ENCODE results near the gene CSMD2.

DNA sequence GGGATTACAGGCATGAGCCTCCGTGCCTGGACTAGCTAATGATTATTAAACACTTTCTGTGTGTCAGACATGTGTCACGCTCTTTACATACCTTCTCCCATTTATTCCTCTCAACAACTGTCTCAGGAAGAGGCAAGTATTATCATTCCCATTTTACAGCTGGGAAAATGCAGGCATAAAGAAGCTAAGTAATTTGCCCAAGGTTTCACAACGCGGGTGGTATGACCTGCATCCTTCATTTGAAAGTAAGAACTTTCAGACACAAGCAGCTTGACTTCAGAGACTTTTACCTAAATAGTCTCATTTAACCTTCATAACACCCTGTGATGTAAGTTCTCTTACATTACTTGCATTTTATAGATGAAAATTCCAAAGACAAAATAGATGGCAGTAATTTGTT lies 693.6 kb downstream of the CSMD2 start:
- TF ChIP-seq FOXM1 (IDR thresholded peaks at IDR 0.05; ENCODE audit: borderline replicate concordance), result no peak
- no peak for TF ChIP-seq LEF1 (IDR thresholded peaks at IDR 0.05; ENCODE audit: borderline replicate concordance)
- TF ChIP-seq BHLHE40 (IDR thresholded peaks at IDR 0.05; ENCODE audit: borderline replicate concordance), result no peak

Measured in HEK293T (cell line).